Measurements from ENCODE around the gene CTNND1. TPM values are rescaled to one million over a fixed set of nuclear protein-coding genes. Genes with fewer than 3 reads are reported as not detected.

Gene CTNND1
- total RNA-seq, 5 donors from 2014 or later (not counting 1 experiment from before 2014, with no cell fraction given) = 8.3 to 17.5 (median 12.5) TPM

DNA sequence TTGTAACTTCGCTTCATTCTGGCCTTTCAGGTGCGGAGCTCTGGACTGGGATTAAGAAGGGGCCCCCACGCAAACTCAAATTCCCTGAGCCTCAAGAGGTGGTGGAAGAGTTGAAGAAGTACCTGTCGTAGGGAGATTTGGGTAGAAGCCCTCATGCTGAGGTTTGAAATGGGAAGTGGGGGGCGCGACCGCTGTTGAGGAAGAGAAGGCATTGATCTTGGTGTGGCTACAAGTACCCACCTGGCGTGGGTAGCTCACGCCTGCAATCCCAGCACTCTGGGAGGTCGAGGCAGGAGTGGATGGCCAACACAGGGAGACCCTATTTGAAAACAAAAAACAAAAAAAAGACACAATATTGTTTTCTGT lies 19.5 kb upstream of the CTNND1 start:
- no peak for DNase-seq
- Mint-ChIP-seq H3K9me3 (no peaks in the 10 kb centered on the region), H3K4me3 (peak overlapping the region; percentile 93 to 99 (median 96)), H3K4me1 (peaks cover 43 to 49% (median 46%) of the 10 kb centered on the region in 3 donors), H3K36me3 (peaks cover 42% of the 10 kb centered on the region), H3K27me3 (no peaks in the 10 kb centered on the region), H3K27ac (peak overlapping the region; percentile 97 to 99)
- CTCF ChIA-PET = interaction anchor here (0.6 to 2.3 kb wide), 6 partner anchors 27 to 826 kb away, joined by 3 to 22 read pairs (median 3); no protein-coding TSS in a partner anchor
- peaks cover 9 to 28% of the 10 kb centered on the region in 2 experiments for H3K4me1 ChIP-seq (ENCODE audit: control insufficient read depth in 1 of 2, extremely low read depth in 1 of 2, insufficient read depth in 2 of 2, low read length in 2 of 2)
- no peak for ATAC-seq (replicated peaks in 1 of 4)
- POLR2A ChIA-PET = interaction anchor here (0.5 to 1.7 kb wide), 7 partner anchors 30 to 322 kb away, joined by 3 to 6 read pairs (median 4); partner anchors contain the start of genes MED19 (in 1 of the 2) and TMX2 (in 1 of the 2)
- peak overlapping the region; percentile 86 for H3K27ac ChIP-seq (ENCODE audit: low read length)
- no peaks in the 10 kb centered on the region for H3K9me3 ChIP-seq
- no peaks in the 10 kb centered on the region for H3K27me3 ChIP-seq (replicated peaks in 1 of 2; ENCODE audit: control insufficient read depth in 2 of 2, extremely low read depth in 1 of 2, insufficient read depth in 2 of 2, low read length in 1 of 2)
- H3K4me3 ChIP-seq (ENCODE audit: control insufficient read depth in 1 of 2, extremely low read depth in 1 of 2, low read length in 1 of 2) = peak overlapping the region; percentile 73 to 74
- peaks cover 15 to 56% of the 10 kb centered on the region in 2 donors for H3K36me3 ChIP-seq (ENCODE audit: control insufficient read depth in 2 of 2, extremely low read depth in 1 of 2, insufficient read depth in 1 of 2, low read length in 1 of 2)
- WGBS (ENCODE audit: insufficient coverage) = 5% methylated on average over 7 of the region's 10 CpGs

DNA sequence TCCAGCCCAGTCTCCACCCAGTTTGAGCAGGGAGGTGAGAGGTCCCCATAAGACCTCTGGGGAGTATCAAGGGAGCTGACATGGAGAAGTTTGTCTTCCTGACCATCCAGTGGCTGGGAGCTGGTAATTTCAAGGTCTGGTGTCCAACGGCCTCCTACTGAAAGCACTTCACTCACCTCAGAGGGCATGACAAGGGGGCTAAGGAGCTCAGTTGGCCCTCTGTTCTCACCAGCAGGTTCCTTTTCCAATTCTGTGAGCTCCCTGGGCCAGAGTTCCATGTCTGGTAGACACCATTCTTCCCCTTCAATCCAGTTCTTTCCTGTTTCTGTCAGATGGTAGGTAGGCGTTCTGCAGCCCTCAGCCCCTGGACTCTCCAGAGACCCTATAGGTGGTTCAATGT lies 17.2 kb upstream of the CTNND1 start:
- H3K27me3 ChIP-seq (replicated peaks in 1 of 2; ENCODE audit: control insufficient read depth in 2 of 2, extremely low read depth in 1 of 2, insufficient read depth in 2 of 2, low read length in 1 of 2) = no peaks in the 10 kb centered on the region
- peaks cover 15 to 35% of the 10 kb centered on the region in 2 donors for H3K36me3 ChIP-seq (ENCODE audit: control insufficient read depth in 2 of 2, extremely low read depth in 1 of 2, insufficient read depth in 1 of 2, low read length in 1 of 2)
- Mint-ChIP-seq H3K27me3 (no peaks in the 10 kb centered on the region), H3K4me3 (peak overlapping the region in 2 of 3 donors; percentile 18 to 39), H3K9me3 (no peaks in the 10 kb centered on the region), H3K36me3 (peaks cover 28% of the 10 kb centered on the region), H3K4me1 (peaks cover 46 to 51% (median 51%) of the 10 kb centered on the region in 3 donors), H3K27ac (peak overlapping the region; percentile 53 to 79)
- no peak overlapping the region for H3K27ac ChIP-seq (ENCODE audit: low read length)
- POLR2A ChIA-PET = no interaction called here
- H3K4me1 ChIP-seq (ENCODE audit: control insufficient read depth in 1 of 2, extremely low read depth in 1 of 2, insufficient read depth in 2 of 2, low read length in 2 of 2) = peaks cover 9 to 28% of the 10 kb centered on the region in 2 experiments
- DNase-seq (no peak), ATAC-seq (replicated peaks in 1 of 4) (no peak)
- CTCF ChIA-PET = interaction anchor here in 1 of 2 donors (0.5 kb wide), 2 partner anchors 12 to 32 kb away, joined by 3 to 4 read pairs; partner anchors contain the start of genes MED19 and TMX2
- no peak overlapping the region for H3K4me3 ChIP-seq (ENCODE audit: control insufficient read depth in 1 of 2, extremely low read depth in 1 of 2, low read length in 1 of 2)
- H3K9me3 ChIP-seq = no peaks in the 10 kb centered on the region
- 100% methylated on average over 1 of the region's 2 CpGs for WGBS (ENCODE audit: insufficient coverage)

GRCh38 chr11:57745206-57745605 lies 16.4 kb upstream of the CTNND1 start:
- H3K9me3 Mint-ChIP-seq = no peaks in the 10 kb centered on the region
- WGBS (ENCODE audit: insufficient coverage) = 94% methylated on average over 5 of the region's 5 CpGs

DNA sequence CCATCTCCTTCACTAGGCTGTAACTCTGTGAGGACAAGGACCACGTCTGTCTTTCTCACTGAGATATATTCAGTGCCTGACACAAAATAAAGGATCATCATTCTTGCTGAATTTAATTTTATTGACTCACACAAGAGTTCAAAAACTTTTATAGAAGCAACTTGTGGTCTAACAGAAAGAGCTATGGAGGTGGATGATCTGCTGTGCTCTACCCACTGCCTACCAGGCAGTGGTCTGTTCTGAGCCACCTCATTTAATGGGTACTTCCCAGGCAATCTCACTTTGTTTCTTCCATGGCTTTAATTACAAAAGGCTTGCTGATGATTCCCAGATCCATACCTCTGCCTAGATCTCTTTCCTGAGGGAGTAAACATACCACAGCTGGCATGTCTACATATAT lies 14.7 kb upstream of the CTNND1 start:
- H3K27me3 Mint-ChIP-seq = no peaks in the 10 kb centered on the region
- DNase-seq (no peak), ATAC-seq (replicated peaks in 1 of 4) (no peak)
- Histone ChIP-seq H3K9me3 (no peaks in the 10 kb centered on the region), H3K27me3 (replicated peaks in 1 of 2; ENCODE audit: control insufficient read depth in 2 of 2, extremely low read depth in 1 of 2, insufficient read depth in 2 of 2, low read length in 1 of 2) (no peaks in the 10 kb centered on the region), H3K36me3 (ENCODE audit: control insufficient read depth in 2 of 2, extremely low read depth in 1 of 2, insufficient read depth in 1 of 2, low read length in 1 of 2) (peaks cover 15 to 35% of the 10 kb centered on the region in 2 donors), H3K4me1 (ENCODE audit: control insufficient read depth in 1 of 2, extremely low read depth in 1 of 2, insufficient read depth in 2 of 2, low read length in 2 of 2) (peaks cover 9 to 22% of the 10 kb centered on the region in 2 experiments), H3K27ac (ENCODE audit: low read length) (no peak overlapping the region), H3K4me3 (ENCODE audit: control insufficient read depth in 1 of 2, extremely low read depth in 1 of 2, low read length in 1 of 2) (no peak overlapping the region)
- peaks cover 41 to 44% (median 43%) of the 10 kb centered on the region in 3 donors for H3K4me1 Mint-ChIP-seq
- POLR2A ChIA-PET = interaction anchor here (0.6 kb wide), 3 partner anchors 35 to 401 kb away, joined by 4 to 10 read pairs (median 5); partner anchors contain the start of gene MED19 (in 1 of the 2)
- H3K36me3 Mint-ChIP-seq = peaks cover 24% of the 10 kb centered on the region
- no peak overlapping the region for H3K4me3 Mint-ChIP-seq
- no peaks in the 10 kb centered on the region for H3K9me3 Mint-ChIP-seq
- CTCF ChIA-PET = interaction anchor here (0.6 to 1.0 kb wide), 5 partner anchors 54 to 427 kb away, joined by 3 to 4 read pairs (median 4); no protein-coding TSS in a partner anchor
- H3K27ac Mint-ChIP-seq = peak overlapping the region; percentile 53 to 62
- WGBS (ENCODE audit: insufficient coverage) = no CpG with 5 or more reads among the region's 1 CpG

More at GRCh38 chr11:57745206-57745605, 16.4 kb upstream of the CTNND1 start:
- no peaks in the 10 kb centered on the region for H3K27me3 ChIP-seq (replicated peaks in 1 of 2; ENCODE audit: control insufficient read depth in 2 of 2, extremely low read depth in 1 of 2, insufficient read depth in 2 of 2, low read length in 1 of 2)
- ATAC-seq (replicated peaks in 1 of 4) = no peak
- Mint-ChIP-seq H3K27me3 (no peaks in the 10 kb centered on the region), H3K27ac (peak overlapping the region; percentile 55 to 59), H3K4me3 (no peak overlapping the region), H3K4me1 (peaks cover 46 to 51% (median 49%) of the 10 kb centered on the region in 3 donors), H3K36me3 (peaks cover 25% of the 10 kb centered on the region)
- H3K4me1 ChIP-seq (ENCODE audit: control insufficient read depth in 1 of 2, extremely low read depth in 1 of 2, insufficient read depth in 2 of 2, low read length in 2 of 2) = peaks cover 9 to 28% of the 10 kb centered on the region in 2 experiments
- no peaks in the 10 kb centered on the region for H3K9me3 ChIP-seq
- no peak overlapping the region for H3K4me3 ChIP-seq (ENCODE audit: control insufficient read depth in 1 of 2, extremely low read depth in 1 of 2, low read length in 1 of 2)
- ChIA-PET CTCF (no interaction called here), POLR2A (no interaction called here)
- peaks cover 15 to 35% of the 10 kb centered on the region in 2 donors for H3K36me3 ChIP-seq (ENCODE audit: control insufficient read depth in 2 of 2, extremely low read depth in 1 of 2, insufficient read depth in 1 of 2, low read length in 1 of 2)
- no peak for DNase-seq
- H3K27ac ChIP-seq (ENCODE audit: low read length) = no peak overlapping the region

- H3K36me3 ChIP-seq (ENCODE audit: control insufficient read depth in 2 of 2, extremely low read depth in 1 of 2, insufficient read depth in 1 of 2, low read length in 1 of 2) = no peaks in the 10 kb centered on the region
- CTCF ChIA-PET = interaction anchor here (0.6 to 2.2 kb wide), 5 partner anchors 48 to 406 kb away, joined by 3 to 26 read pairs (median 3); no protein-coding TSS in a partner anchor
Measured at GRCh38 chr11:57751176-57751575, 10.4 kb upstream of the CTNND1 start.

GRCh38 chr11:57751676-57752253 lies 9.8 kb upstream of the CTNND1 start, which contains the start of gene BTBD18:
Gene BTBD18 (minus strand): TSS chr11:57751819. CDS start chr11:57751188, 631 bp downstream.
- ChIA-PET CTCF (interaction anchor here (0.6 to 2.2 kb wide), 6 partner anchors 17 to 406 kb away, joined by 3 to 26 read pairs (median 3); no protein-coding TSS in a partner anchor), POLR2A (interaction anchor here in 1 of 2 donors (0.6 kb wide), 1 partner anchor 49 kb away, joined by 3 read pairs; no protein-coding TSS in a partner anchor)
- Histone ChIP-seq H3K9me3 (no peaks in the 10 kb centered on the region), H3K27ac (ENCODE audit: low read length) (no peak within 1 kb of the TSS), H3K4me1 (ENCODE audit: control insufficient read depth in 1 of 2, extremely low read depth in 1 of 2, insufficient read depth in 2 of 2, low read length in 2 of 2) (no peaks in the 10 kb centered on the region), H3K36me3 (ENCODE audit: control insufficient read depth in 2 of 2, extremely low read depth in 1 of 2, insufficient read depth in 1 of 2, low read length in 1 of 2) (no peaks in the 10 kb centered on the region), H3K4me3 (ENCODE audit: control insufficient read depth in 1 of 2, extremely low read depth in 1 of 2, low read length in 1 of 2) (no peak within 1 kb of the TSS), H3K27me3 (replicated peaks in 1 of 2; ENCODE audit: control insufficient read depth in 2 of 2, extremely low read depth in 1 of 2, insufficient read depth in 2 of 2, low read length in 1 of 2) (no peaks in the 10 kb centered on the region)
- peak in 1 of 35 experiments; percentile 30 for DNase-seq
- no peaks in the 10 kb centered on the region for H3K9me3 Mint-ChIP-seq
- H3K36me3 Mint-ChIP-seq = no peaks in the 10 kb centered on the region
- H3K27ac Mint-ChIP-seq = peak within 1 kb of the TSS; percentile 24 to 68
- peaks cover 9 to 15% (median 13%) of the 10 kb centered on the region in 3 donors for H3K4me1 Mint-ChIP-seq
- ATAC-seq (replicated peaks in 1 of 4) = no peak
- no peak within 1 kb of the TSS for H3K4me3 Mint-ChIP-seq
- no peaks in the 10 kb centered on the region for H3K27me3 Mint-ChIP-seq
- 86% methylated on average over 4 of the region's 10 CpGs for WGBS (ENCODE audit: insufficient coverage)

More at GRCh38 chr11:57751176-57751575, 10.4 kb upstream of the CTNND1 start:
- Mint-ChIP-seq H3K4me3 (no peak overlapping the region), H3K36me3 (no peaks in the 10 kb centered on the region), H3K4me1 (peaks cover 12 to 17% (median 14%) of the 10 kb centered on the region in 3 donors), H3K9me3 (no peaks in the 10 kb centered on the region), H3K27me3 (no peaks in the 10 kb centered on the region), H3K27ac (peak overlapping the region; percentile 24 to 57)
- ATAC-seq (replicated peaks in 1 of 4) = no peak
- no peak for DNase-seq
- H3K27me3 ChIP-seq (replicated peaks in 1 of 2; ENCODE audit: control insufficient read depth in 2 of 2, extremely low read depth in 1 of 2, insufficient read depth in 2 of 2, low read length in 1 of 2) = no peaks in the 10 kb centered on the region
- H3K27ac ChIP-seq (ENCODE audit: low read length) = no peak overlapping the region
- H3K9me3 ChIP-seq = no peaks in the 10 kb centered on the region
- no peak overlapping the region for H3K4me3 ChIP-seq (ENCODE audit: control insufficient read depth in 1 of 2, extremely low read depth in 1 of 2, low read length in 1 of 2)
- H3K4me1 ChIP-seq (ENCODE audit: control insufficient read depth in 1 of 2, extremely low read depth in 1 of 2, insufficient read depth in 2 of 2, low read length in 2 of 2) = no peaks in the 10 kb centered on the region
- POLR2A ChIA-PET = no interaction called here

Data from T-cell (primary cell).